Activated CD8-positive, alpha-beta T cell treated with anti-CD3 and anti-CD28 coated beads for 36 hours (primary cell): ENCODE results near the gene NFATC3. TPM values are rescaled to one million over a fixed set of nuclear protein-coding genes. Genes with fewer than 3 reads are reported as not detected.

Experiments
- ATAC-seq: fragments of 200-7000 bp; cut with Tn5 transposase; one replicate; pipeline ENCODE4 v1.10.0; 2021; ENCODE audit warnings: mild to moderate bottlenecking, moderate library complexity
- CTCF ChIA-PET: fragments of 350-600 bp; sonication (Branson Sonifier 250); formaldehyde crosslinking; loops from one replicate; lab custom pipeline; 2021; ENCODE audit warnings: antibody characterized with exemption; lab: Charles Lee
- POLR2A ChIA-PET: fragments of 350-600 bp; sonication (Branson Sonifier 250); formaldehyde crosslinking; loops from one replicate; lab custom pipeline; 2021; ENCODE audit warnings: antibody characterized with exemption; lab: Charles Lee
- DNase-seq: peaks from one replicate; pipeline ENCODE4 v3.0.0-alpha.2; 2020
- H3K27ac Mint-ChIP-seq: one replicate; pipeline ENCODE4 v1.8.0; 2021; ENCODE audit warnings: mild to moderate bottlenecking, mixed read lengths
- H3K27me3 Mint-ChIP-seq: one replicate; pipeline ENCODE4 v1.8.0; 2021; ENCODE audit warnings: mixed read lengths
- H3K36me3 Mint-ChIP-seq: one replicate; pipeline ENCODE4 v1.8.0; 2021; ENCODE audit warnings: low read depth, mixed read lengths
- H3K4me1 Mint-ChIP-seq: one replicate; pipeline ENCODE4 v1.8.0; 2021; ENCODE audit warnings: low read depth, mixed read lengths
- H3K4me3 Mint-ChIP-seq: one replicate; pipeline ENCODE4 v1.8.0; 2021; ENCODE audit warnings: mild to moderate bottlenecking, moderate library complexity, mixed read lengths
- H3K9me3 Mint-ChIP-seq: one replicate; pipeline ENCODE4 v1.8.0; 2021; ENCODE audit warnings: mixed read lengths
- CTCF ChIP-seq: fragments of 200-600 bp; IDR thresholded peaks from one replicate; pipeline ENCODE4 v1.8.0; 2022; ENCODE audit warnings: antibody characterized with exemption, mild to moderate bottlenecking
- intact Hi-C: fragments of 100-400 bp; cut with micrococcal nuclease; formaldehyde crosslinking; loops from one replicate; pipeline ENCODE4 v1.10.0; 2022
- total RNA-seq, 2 experiments: library from RNA; stranded (reverse); gene quantifications; one replicate each; pipeline ENCODE4 v1.2.3, GENCODE V29; 2021

Gene NFATC3
- total RNA-seq, 2 experiments from 2014 or later = 102 to 104 TPM

GRCh38 chr16:68046106-68046505, 39.1 kb upstream of the NFATC3 start:
- H3K9me3 Mint-ChIP-seq = no peaks in the 10 kb centered on the region
- DNase-seq (no peak), ATAC-seq (no peak)
- H3K27ac Mint-ChIP-seq = no peak overlapping the region
- H3K27me3 Mint-ChIP-seq = no peaks in the 10 kb centered on the region
- peaks cover 5% of the 10 kb centered on the region for H3K4me1 Mint-ChIP-seq
- POLR2A ChIA-PET = interaction anchor here (0.7 kb wide), 1 partner anchor 10 kb away, joined by 3 read pairs; no protein-coding TSS in a partner anchor
- no peak overlapping the region for H3K4me3 Mint-ChIP-seq
- TF ChIP-seq CTCF = no peak
- CTCF ChIA-PET = interaction anchor here (0.8 to 2.3 kb wide), 2 partner anchors 184 to 229 kb away, joined by 3 to 6 read pairs; no protein-coding TSS in a partner anchor
- intact Hi-C loops = no loop called here
- H3K36me3 Mint-ChIP-seq = peaks cover 37% of the 10 kb centered on the region

GRCh38 chr16:68047987-68048386, 37.2 kb upstream of the NFATC3 start:
- Mint-ChIP-seq H3K9me3 (no peaks in the 10 kb centered on the region), H3K36me3 (peaks cover 37% of the 10 kb centered on the region), H3K4me3 (no peak overlapping the region), H3K27ac (no peak overlapping the region), H3K27me3 (no peaks in the 10 kb centered on the region), H3K4me1 (peaks cover 5% of the 10 kb centered on the region)
- ChIA-PET POLR2A (interaction anchor here (0.6 to 0.7 kb wide), 2 partner anchors 25 to 26 kb away, joined by 3 read pairs; partner anchors contain the start of genes DDX28 and DUS2), CTCF (interaction anchor here (1.4 kb wide), 1 partner anchor 14 kb away, joined by 4 read pairs; no protein-coding TSS in a partner anchor)
- no peak for DNase-seq
- intact Hi-C loops = no loop called here
- ATAC-seq = no peak
- no peak for TF ChIP-seq CTCF

- CTCF ChIA-PET = no interaction called here
- Mint-ChIP-seq H3K27ac (no peak overlapping the region), H3K4me3 (no peak overlapping the region), H3K9me3 (no peaks in the 10 kb centered on the region), H3K4me1 (peaks cover 5% of the 10 kb centered on the region), H3K27me3 (no peaks in the 10 kb centered on the region), H3K36me3 (peaks cover 46% of the 10 kb centered on the region)
- ATAC-seq (no peak), DNase-seq (no peak)
- POLR2A ChIA-PET = no interaction called here
- intact Hi-C loops = no loop called here
- no peak for TF ChIP-seq CTCF
Observed at GRCh38 chr16:68049449-68049848, 35.7 kb upstream of the NFATC3 start.

- Mint-ChIP-seq H3K4me3 (no peak overlapping the region), H3K27me3 (no peaks in the 10 kb centered on the region), H3K36me3 (peaks cover 55% of the 10 kb centered on the region), H3K27ac (no peak overlapping the region), H3K9me3 (no peaks in the 10 kb centered on the region), H3K4me1 (peaks cover 13% of the 10 kb centered on the region)
- ChIA-PET CTCF (interaction anchor here (1.2 to 1.4 kb wide), 2 partner anchors 15 to 239 kb away, joined by 4 to 5 read pairs; no protein-coding TSS in a partner anchor), POLR2A (interaction anchor here (0.6 kb wide), 1 partner anchor 9 kb away, joined by 3 read pairs; no protein-coding TSS in a partner anchor)
- intact Hi-C loops = no loop called here
- ATAC-seq = no peak
- no peak for TF ChIP-seq CTCF
- no peak for DNase-seq
Observed at GRCh38 chr16:68055395-68055794, 29.8 kb upstream of the NFATC3 start.

GRCh38 chr16:68059804-68060203, 25.4 kb upstream of the NFATC3 start:
- Mint-ChIP-seq H3K9me3 (no peaks in the 10 kb centered on the region), H3K4me3 (no peak overlapping the region), H3K27me3 (no peaks in the 10 kb centered on the region), H3K36me3 (peaks cover 58% of the 10 kb centered on the region), H3K27ac (peak overlapping the region; percentile 71), H3K4me1 (peaks cover 48% of the 10 kb centered on the region)
- intact Hi-C loops = no loop called here
- ATAC-seq (peak; percentile 49), DNase-seq (peak; percentile 63)
- TF ChIP-seq CTCF = no peak
- ChIA-PET POLR2A (interaction anchor here (1.5 kb wide), 2 partner anchors 10 to 38 kb away, joined by 5 read pairs; no protein-coding TSS in a partner anchor), CTCF (no interaction called here)
